Globus pallidus (tissue), 1 donor: ENCODE measurements around the gene NSUN4.
A peak's percentile ranks its signal among the peaks of the same experiment; 100 is the strongest.
"Not testable (repeated sequence)": the region's sequence is repeated elsewhere in the genome, so short reads cannot be mapped to it uniquely, and the experiment has no call there.

ENCODE experiments used
- DNase-seq: peaks from one replicate; pipeline ENCODE4 v3.0.0-alpha.2; 2015; ENCODE audit warnings: low spot score

The NSUN4 gene

GRCh38 chr1:46328182-46328581, 12.4 kb upstream of the NSUN4 start:
- not testable (repeated sequence) for DNase-seq

- not testable (repeated sequence) for DNase-seq
These were observed 10.8 kb upstream of the NSUN4 start for GRCh38 chr1:46329807-46330206.

- DNase-seq = not testable (repeated sequence)
These were observed 10.2 kb upstream of the NSUN4 start for GRCh38 chr1:46330381-46330780.

GRCh38 chr1:46331786-46332540, 8.6 kb upstream of the NSUN4 start:
- not testable (repeated sequence) for DNase-seq

GRCh38 chr1:46333300-46334029, 7.1 kb upstream of the NSUN4 start:
- peak; percentile 20 for DNase-seq

GRCh38 chr1:46334030-46334384, 6.6 kb upstream of the NSUN4 start:
- DNase-seq = no peak

GRCh38 chr1:46335081-46335480, 5.5 kb upstream of the NSUN4 start:
- DNase-seq = no peak

GRCh38 chr1:46337409-46337808, 3.2 kb upstream of the NSUN4 start:
- not testable (repeated sequence) for DNase-seq

- DNase-seq = no peak
These were observed 846 bp downstream of the NSUN4 start for GRCh38 chr1:46341222-46342083.

GRCh38 chr1:46342084-46342656, 1.6 kb downstream of the NSUN4 start:
- no peak for DNase-seq

GRCh38 chr1:46342677-46343350, 2.2 kb downstream of the NSUN4 start:
- no peak for DNase-seq

- DNase-seq = no peak
These were observed 2.7 kb downstream of the NSUN4 start for GRCh38 chr1:46343351-46343695.

- no peak for DNase-seq
These were observed 3.1 kb downstream of the NSUN4 start for GRCh38 chr1:46343705-46344104.

- DNase-seq = no peak
These were observed 3.9 kb downstream of the NSUN4 start for GRCh38 chr1:46344481-46344880.

GRCh38 chr1:46345281-46345680, 4.7 kb downstream of the NSUN4 start:
- no peak for DNase-seq

GRCh38 chr1:46352363-46352762, 11.8 kb downstream of the NSUN4 start:
- no peak for DNase-seq

- not testable (repeated sequence) for DNase-seq
These were observed 15.3 kb downstream of the NSUN4 start for GRCh38 chr1:46355920-46356319.

- no peak for DNase-seq
These were observed 21.6 kb downstream of the NSUN4 start for GRCh38 chr1:46362158-46362557.

- DNase-seq = no peak
These were observed 22.5 kb downstream of the NSUN4 start for GRCh38 chr1:46363121-46363520.

- DNase-seq = no peak
These were observed 24.0 kb downstream of the NSUN4 start for GRCh38 chr1:46364612-46365011.

GRCh38 chr1:46365796-46366195, 25.2 kb downstream of the NSUN4 start:
- DNase-seq = not testable (repeated sequence)

GRCh38 chr1:46367072-46367471, 26.5 kb downstream of the NSUN4 start:
- no peak for DNase-seq
